Right atrium auricular region (tissue), 2 donors: ENCODE results near the gene EPN3. TPM values are rescaled to one million over a fixed set of nuclear protein-coding genes. Genes with fewer than 3 reads are reported as not detected.

Experiments
- DNase-seq: peaks from one replicate; pipeline ENCODE4 v3.0.0-alpha.2; 2019; ENCODE audit warnings: low spot score
- H3K27ac ChIP-seq, 2 donors: fragments of 200-600 bp; sonication (generic); 1 replicate in 1 of 2; 2 replicates in 1 of 2; pipeline ENCODE4 v1.5.1; 2016 to 2019
- H3K27me3 ChIP-seq, 2 donors: fragments of 200-600 bp; sonication (generic); one replicate each; pipeline versions ENCODE4 v1.5.1 to v1.6.0; 2017 to 2019
- H3K36me3 ChIP-seq: fragments of 200-600 bp; sonication (generic); one replicate; pipeline ENCODE4 v1.5.1; 2016
- H3K4me1 ChIP-seq, 2 donors: fragments of 200-600 bp; sonication (generic); one replicate each; pipeline versions ENCODE4 v1.5.1 to v1.6.0; 2017 to 2019
- H3K4me3 ChIP-seq, 2 donors: fragments of 200-600 bp; sonication (generic); 1 replicate in 1 of 2; 2 replicates in 1 of 2; pipeline ENCODE4 v1.5.1; 2017 to 2019; ENCODE audit warnings: mild to moderate bottlenecking in 1 of 2, moderate library complexity in 1 of 2
- H3K9me3 ChIP-seq, 2 donors: fragments of 200-600 bp; sonication (generic); one replicate each; pipeline ENCODE4 v1.5.1; 2019
- total RNA-seq, 2 donors: library from RNA; depleted of rRNA; stranded (reverse); fragments of >200 nt; gene quantifications; one replicate each; pipeline ENCODE4 v1.1.0, GENCODE V29; 2016
- TF ChIP-seq, protein P1 (sequence below), 2 donors: fragments of 200-600 bp; sonication (generic); IDR thresholded peaks; one replicate each; pipeline ENCODE4 v1.5.1; 2019; ENCODE audit warnings: antibody characterized with exemption in 2 of 2

The EPN3 gene
- total RNA-seq, 2 donors from 2014 or later = 4.5 to 13.3 TPM

- Histone ChIP-seq H3K36me3 (no peaks in the 10 kb centered on the region), H3K9me3 (no peaks in the 10 kb centered on the region), H3K4me1 (no peaks in the 10 kb centered on the region), H3K4me3 (no peak overlapping the region), H3K27ac (no peak overlapping the region), H3K27me3 (no peaks in the 10 kb centered on the region)
- TF ChIP-seq, protein P1, sequence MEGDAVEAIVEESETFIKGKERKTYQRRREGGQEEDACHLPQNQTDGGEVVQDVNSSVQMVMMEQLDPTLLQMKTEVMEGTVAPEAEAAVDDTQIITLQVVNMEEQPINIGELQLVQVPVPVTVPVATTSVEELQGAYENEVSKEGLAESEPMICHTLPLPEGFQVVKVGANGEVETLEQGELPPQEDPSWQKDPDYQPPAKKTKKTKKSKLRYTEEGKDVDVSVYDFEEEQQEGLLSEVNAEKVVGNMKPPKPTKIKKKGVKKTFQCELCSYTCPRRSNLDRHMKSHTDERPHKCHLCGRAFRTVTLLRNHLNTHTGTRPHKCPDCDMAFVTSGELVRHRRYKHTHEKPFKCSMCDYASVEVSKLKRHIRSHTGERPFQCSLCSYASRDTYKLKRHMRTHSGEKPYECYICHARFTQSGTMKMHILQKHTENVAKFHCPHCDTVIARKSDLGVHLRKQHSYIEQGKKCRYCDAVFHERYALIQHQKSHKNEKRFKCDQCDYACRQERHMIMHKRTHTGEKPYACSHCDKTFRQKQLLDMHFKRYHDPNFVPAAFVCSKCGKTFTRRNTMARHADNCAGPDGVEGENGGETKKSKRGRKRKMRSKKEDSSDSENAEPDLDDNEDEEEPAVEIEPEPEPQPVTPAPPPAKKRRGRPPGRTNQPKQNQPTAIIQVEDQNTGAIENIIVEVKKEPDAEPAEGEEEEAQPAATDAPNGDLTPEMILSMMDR (IDR thresholded peaks at IDR 0.05) = no peak
- no peak for DNase-seq
Observed at GRCh38 chr17:50523208-50523607, 9.3 kb upstream of the EPN3 start.

DNA sequence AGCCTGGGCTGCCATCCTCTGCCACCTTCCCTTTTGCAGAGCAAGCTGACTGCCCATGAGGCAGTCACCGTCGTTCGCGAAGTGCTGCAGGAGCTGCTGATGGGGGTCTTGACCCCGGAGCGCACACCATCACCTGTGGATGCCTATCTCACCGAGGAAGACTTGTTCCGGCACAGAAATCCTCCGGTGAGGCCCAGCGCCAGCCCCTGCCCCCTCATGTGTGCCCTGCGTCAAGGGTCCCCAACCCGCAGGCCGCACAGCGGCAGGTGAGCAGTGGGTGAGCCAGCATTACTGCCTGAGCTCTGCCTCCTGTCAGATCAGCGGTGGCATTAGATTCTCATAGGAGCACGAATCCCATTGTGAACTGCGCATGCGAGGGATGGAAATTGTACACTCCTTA is 7.7 kb upstream of the EPN3 start:
- no peak for DNase-seq
- Histone ChIP-seq H3K27ac (no peak overlapping the region), H3K4me3 (no peak overlapping the region), H3K9me3 (no peaks in the 10 kb centered on the region), H3K4me1 (no peaks in the 10 kb centered on the region), H3K27me3 (no peaks in the 10 kb centered on the region), H3K36me3 (no peaks in the 10 kb centered on the region)
- TF ChIP-seq, protein P1 (IDR thresholded peaks at IDR 0.05) = no peak

DNA sequence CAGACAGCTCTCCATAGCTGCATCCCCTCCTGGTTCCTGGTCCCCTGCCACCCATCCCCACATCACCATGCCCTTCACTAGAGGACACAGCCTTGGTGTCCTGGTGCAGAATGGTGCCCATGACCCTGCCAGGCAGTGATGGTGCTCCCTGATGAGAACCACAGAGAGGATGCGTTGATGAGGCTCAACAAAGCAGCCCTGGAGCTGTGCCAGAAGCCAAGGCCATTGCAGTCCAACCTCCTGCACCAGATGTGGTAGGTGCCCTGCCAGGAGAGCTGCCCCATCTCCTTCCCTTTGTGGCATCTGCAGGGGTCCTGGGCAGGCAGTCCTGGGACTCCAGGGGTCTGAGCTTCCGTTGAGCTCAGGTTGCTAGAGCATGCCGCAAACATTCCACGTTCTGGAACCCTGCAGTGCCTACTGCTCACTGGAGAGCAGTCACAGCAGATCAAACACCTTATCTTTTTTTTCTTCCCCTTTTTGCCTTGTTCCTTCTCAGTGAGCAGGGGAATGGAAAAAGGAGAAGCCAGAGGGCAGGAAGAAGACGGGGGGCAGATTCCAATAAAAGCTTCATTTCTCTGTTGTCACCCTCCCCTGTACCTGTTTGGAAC is 5.3 kb upstream of the EPN3 start:
- Histone ChIP-seq H3K4me3 (no peak overlapping the region), H3K27ac (no peak overlapping the region), H3K36me3 (no peaks in the 10 kb centered on the region), H3K27me3 (no peaks in the 10 kb centered on the region), H3K9me3 (no peaks in the 10 kb centered on the region), H3K4me1 (peaks cover 0 to 5% of the 10 kb centered on the region in 2 donors)
- TF ChIP-seq, protein P1 (IDR thresholded peaks at IDR 0.05) = no peak
- no peak for DNase-seq

DNA sequence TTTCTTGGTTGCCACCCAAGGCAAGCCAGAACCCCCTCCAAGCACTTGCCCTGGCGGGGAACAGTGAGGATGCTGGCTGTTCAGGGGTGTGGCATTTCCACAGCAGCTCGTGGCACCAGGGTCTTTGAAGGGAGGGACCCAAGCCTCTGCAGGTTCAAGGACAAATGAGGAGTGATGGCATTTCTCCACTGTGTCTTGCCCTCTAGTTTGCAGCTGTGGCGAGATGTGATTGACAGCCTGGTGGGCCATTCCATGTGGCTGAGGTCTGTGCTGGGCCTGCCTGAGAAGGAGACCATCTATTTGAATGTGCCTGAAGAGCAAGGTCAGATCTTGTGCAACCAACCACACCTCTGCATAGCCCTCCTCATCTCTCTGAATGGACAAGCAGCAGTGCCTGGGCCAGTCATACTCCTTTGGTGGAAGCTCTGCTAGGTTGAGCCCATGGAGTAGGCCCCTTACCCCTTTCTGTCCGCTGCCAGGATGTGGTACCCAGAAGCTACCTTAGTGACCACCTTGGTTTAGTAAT is 4.5 kb upstream of the EPN3 start:
- Histone ChIP-seq H3K27ac (no peak overlapping the region), H3K27me3 (no peaks in the 10 kb centered on the region), H3K36me3 (no peaks in the 10 kb centered on the region), H3K9me3 (no peaks in the 10 kb centered on the region), H3K4me1 (peaks cover 0 to 12% of the 10 kb centered on the region in 2 donors), H3K4me3 (no peak overlapping the region)
- DNase-seq = no peak
- TF ChIP-seq, protein P1 (IDR thresholded peaks at IDR 0.05) = no peak

- Histone ChIP-seq H3K9me3 (no peaks in the 10 kb centered on the region), H3K27me3 (no peaks in the 10 kb centered on the region), H3K36me3 (no peaks in the 10 kb centered on the region), H3K4me3 (no peak overlapping the region), H3K4me1 (peaks cover 0 to 30% of the 10 kb centered on the region in 2 donors), H3K27ac (no peak overlapping the region)
- TF ChIP-seq, protein P1 (IDR thresholded peaks at IDR 0.05) = no peak
- DNase-seq = no peak
Observed at GRCh38 chr17:50529849-50530248, 2.7 kb upstream of the EPN3 start.
